Measurements from ENCODE around the gene HDAC3.
A peak's percentile ranks its signal among the peaks of the same experiment; 100 is the strongest.

HDAC3 gene

DNA sequence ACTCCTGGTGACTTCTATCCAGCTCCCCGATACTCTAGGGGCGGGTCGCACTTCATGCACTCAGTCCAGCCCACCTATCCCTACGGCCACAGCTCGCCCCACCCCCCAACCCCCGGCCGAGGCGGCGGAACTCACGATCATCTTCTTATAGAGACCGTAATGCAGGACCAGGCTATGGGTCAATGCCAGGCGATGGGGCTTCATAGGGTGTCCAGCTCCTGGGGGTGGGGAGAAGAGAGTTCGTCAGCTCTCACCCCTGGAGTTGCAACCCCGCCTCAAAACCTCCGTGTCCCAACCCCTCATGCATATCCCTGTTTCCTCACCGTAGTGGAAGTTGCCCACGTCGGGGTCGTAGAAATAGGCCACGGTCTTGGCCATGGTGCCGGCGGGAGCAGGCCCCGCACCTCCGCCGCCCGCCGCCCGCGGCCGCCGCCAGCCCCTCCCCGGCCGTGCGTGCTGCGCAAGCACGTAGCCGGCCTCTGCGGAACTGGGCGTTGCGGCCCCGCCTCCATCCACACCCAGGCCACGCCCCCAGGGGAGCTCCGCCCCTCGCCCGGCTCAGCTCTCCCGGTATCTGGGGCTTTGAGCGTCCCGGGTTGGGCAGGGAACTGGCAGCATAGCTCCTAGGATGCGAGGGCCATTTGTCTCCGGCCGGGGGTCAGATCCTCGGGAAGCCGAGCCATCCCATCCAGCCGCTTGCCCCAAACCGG is at the start of gene HDAC3, which contains the start of gene RELL2:
TSS of gene HDAC3 (minus strand) at position 437 of the 710 bp plus-strand sequence. CDS start at position 378, 59 bp downstream.
TSS of gene RELL2 (plus strand) at position 585 of the 710 bp plus-strand sequence. CDS start 1,229 bp downstream, outside the sequence.
- ATAC-seq (peak; percentile 87), DNase-seq (peak; percentile 98)

DNA sequence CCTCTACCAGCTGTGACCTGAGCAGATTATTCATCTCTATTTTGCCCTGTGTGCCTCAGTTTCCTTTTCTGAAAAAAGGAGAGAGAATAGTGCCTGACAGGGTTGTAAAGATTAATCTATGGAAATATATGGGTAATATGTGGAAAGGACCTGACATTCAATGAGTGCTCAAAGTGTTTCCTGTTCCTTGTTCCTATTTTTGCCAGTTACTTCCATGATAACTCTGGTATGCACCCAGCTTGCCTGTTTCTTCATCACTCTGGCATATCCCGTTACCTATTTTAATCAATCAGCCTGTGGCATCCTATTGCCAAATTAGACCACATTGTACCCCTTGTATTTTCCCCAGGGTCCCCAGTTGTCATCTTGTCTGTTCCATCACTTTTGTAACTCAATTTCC is 48.9 kb upstream of the HDAC3 start:
- ATAC-seq (no peak), DNase-seq (no peak)

- no peak for DNase-seq
- no peak for ATAC-seq
Observed at GRCh38 chr5:141683596-141684141, 47.0 kb upstream of the HDAC3 start.

DNA sequence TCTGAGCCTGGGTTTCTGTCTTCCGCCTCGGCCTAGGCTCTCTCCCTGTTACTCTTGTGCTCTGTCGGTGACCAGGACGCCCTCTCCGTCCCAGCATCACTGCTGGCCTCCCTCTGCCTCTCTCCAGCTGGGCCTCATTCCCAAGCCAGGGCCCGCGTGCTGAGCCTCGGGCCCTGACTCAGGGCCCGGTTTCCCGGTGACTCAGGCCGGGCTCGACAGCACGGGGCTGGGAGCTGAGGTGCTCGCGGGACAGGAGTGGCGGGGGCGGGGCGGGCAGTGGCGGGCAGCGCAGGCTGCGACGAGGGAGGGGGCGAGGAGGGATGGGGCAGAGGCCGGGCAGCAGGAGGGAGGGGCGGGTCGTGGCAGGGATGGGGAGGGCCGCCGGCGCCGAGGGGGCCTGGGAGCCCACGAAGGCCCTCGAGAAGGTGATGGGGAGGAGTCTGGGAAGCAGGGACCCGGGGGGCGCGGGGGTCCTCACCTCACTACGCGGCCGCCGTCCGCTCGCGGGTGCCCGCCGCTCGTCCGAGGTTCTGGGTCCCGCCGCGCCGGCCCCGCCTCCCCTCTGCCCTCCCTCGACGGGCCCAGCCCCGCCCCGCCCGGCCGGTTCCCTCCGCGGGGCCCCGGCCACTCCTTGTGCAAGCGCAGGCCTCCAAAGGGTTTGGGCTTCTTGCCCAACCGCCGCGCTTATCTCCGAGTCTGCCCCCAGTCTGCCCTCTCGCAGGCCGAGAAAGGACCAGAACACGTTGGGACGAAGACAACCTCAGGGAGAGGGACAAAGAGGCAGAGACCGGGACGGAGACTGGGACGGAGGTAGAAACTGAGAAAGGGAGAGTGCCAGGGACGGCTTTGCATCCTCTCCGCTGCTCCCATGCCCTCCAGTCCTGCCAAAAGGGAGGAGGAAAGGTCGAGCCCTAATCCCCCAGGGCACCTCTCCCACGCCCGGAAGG is 45.3 kb upstream of the HDAC3 start, which contains the start of gene ARAP3:
TSS of gene ARAP3 (minus strand) at position 536 of the 947 bp plus-strand sequence. CDS start 1,744 bp downstream, outside the sequence.
- peak; percentile 68 for DNase-seq
- ATAC-seq, result peak; percentile 70

DNA sequence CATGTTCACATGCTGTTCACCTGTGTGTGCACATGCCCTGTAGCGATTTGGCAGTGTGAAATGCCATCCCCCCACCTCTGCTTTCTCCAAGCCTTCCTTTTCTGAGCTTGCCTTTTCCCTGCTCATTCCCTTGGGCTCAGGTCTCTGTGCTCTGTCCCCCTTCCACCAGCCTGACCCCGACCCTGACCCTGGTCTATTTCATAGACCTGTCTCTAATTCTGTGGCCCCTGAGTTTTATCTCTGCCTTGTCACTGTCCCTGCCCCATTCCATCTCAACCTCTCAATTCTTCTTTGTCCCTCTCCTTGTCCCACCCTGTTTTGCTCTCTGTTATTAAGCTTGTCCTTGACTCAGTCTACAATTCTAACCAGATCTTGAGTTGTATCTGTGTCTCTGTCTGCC is 44.6 kb upstream of the HDAC3 start:
- DNase-seq (no peak), ATAC-seq (no peak)

- no peak for DNase-seq
- no peak for ATAC-seq
Observed at GRCh38 chr5:141680751-141681201, 44.1 kb upstream of the HDAC3 start.

GRCh38 chr5:141680178-141680577 is 43.5 kb upstream of the HDAC3 start:
- ATAC-seq (no peak), DNase-seq (no peak)

DNA sequence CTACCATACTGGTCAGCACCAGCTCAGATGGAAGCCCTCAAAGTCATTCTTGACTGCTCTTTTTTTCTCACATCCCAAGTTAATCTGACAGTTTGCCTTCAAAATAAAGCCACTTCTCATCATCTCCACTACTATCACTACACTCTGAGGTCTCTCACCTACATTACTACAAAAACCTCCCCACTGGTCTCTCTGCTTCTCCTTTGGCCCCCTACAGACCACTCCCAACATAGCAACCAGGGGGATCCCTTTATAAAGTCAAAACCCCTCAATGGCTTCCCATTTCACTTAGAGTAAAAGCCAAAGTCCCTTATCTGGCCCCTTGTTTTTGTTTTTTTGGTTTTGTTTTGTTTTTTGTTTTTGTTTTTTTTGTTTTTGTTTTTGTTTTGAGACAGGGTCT is 40.8 kb upstream of the HDAC3 start:
- DNase-seq, result no peak
- no peak for ATAC-seq

DNA sequence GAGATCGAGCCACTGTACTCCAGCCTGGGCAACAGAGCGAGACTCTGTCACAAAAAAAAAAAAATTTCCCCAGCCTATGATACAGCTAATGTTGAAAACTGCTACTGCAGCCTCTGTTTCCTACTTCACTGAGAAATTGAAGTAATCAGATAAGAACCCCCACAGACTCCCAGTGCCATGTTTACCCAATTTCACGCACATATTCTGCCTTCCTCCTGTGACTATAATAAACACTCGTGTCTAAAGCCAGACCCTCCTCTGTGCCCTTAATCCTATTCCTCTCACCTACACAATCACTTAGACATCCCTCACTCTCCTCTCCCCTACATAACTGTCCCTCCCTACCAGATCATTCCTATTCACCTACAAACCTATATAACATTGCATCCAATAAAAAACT is 39.0 kb upstream of the HDAC3 start:
- DNase-seq (no peak), ATAC-seq (no peak)

- no peak for ATAC-seq
- no peak for DNase-seq
Observed at GRCh38 chr5:141674747-141675146, 38.1 kb upstream of the HDAC3 start.

DNA sequence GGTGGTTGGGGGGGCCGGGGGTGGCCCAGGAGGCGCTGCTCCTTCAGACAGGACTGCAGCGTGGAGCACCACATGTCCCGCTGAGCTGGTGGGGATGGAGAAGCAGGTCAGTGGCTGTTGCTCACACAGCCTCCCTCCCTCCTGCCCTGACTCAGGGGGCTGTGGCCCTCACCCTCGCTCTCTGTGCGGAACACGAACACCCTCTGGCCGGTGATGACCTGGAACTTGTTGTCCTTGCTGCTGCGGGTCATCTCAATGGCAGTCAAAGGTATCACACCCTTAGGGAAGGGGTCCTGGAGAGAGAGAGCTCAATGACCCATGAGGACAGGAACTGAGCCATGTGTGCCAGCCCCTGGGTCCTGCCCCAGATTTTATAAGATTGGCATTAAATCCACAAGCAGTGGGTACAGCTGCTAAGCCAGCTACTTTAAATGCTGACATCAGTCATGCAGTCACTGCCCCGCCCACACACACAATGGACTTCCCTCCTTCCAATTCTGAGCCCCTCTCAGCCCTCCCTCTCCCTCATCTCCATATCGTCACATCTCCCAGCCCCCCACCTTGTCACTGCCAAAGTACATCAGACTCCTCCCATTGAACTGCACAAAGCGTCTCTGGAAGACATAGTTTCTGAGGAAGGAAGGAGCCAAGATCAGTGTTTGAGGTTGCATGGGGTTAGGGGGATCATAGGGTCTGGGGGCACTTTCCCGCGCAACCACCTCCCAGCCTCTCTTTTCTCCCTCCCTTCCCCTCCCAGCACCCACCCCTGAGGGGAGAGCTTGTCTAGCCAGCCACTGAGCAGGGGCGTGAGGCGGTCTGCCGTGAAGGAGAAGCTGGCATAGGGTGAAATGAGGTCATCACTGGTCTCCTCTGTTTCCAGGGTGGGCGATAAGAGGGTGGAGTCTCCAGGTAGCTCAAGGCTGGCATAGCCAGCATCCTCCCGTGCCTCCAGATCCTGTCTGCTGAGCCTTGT is 36.5 kb upstream of the HDAC3 start:
- DNase-seq (no peak), ATAC-seq (no peak)

- DNase-seq (no peak), ATAC-seq (no peak)
Observed at GRCh38 chr5:141672071-141672840, 35.6 kb upstream of the HDAC3 start.

DNA sequence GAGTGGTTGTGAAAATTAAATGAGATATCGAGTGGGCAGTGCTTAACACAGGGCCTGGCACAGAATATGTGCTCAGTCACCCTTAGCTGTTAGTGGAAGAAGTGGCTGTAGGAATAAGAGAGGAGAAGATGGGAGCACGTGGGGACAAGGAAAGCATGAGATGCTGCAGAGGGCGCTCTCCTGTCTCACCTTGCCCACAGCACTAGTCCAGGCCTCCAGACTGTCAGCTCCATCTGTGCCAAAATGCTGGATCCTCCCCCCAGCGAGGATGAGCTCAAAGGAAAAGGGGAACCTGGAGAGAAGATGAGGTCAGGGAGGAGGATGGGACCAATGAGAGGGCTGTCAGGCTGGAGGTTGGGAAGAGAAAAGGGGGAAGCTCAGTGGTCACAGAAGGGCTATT is 32.9 kb upstream of the HDAC3 start:
- DNase-seq (no peak), ATAC-seq (no peak)

- DNase-seq (no peak), ATAC-seq (no peak)
Observed at GRCh38 chr5:141668601-141669265, 32.1 kb upstream of the HDAC3 start.

DNA sequence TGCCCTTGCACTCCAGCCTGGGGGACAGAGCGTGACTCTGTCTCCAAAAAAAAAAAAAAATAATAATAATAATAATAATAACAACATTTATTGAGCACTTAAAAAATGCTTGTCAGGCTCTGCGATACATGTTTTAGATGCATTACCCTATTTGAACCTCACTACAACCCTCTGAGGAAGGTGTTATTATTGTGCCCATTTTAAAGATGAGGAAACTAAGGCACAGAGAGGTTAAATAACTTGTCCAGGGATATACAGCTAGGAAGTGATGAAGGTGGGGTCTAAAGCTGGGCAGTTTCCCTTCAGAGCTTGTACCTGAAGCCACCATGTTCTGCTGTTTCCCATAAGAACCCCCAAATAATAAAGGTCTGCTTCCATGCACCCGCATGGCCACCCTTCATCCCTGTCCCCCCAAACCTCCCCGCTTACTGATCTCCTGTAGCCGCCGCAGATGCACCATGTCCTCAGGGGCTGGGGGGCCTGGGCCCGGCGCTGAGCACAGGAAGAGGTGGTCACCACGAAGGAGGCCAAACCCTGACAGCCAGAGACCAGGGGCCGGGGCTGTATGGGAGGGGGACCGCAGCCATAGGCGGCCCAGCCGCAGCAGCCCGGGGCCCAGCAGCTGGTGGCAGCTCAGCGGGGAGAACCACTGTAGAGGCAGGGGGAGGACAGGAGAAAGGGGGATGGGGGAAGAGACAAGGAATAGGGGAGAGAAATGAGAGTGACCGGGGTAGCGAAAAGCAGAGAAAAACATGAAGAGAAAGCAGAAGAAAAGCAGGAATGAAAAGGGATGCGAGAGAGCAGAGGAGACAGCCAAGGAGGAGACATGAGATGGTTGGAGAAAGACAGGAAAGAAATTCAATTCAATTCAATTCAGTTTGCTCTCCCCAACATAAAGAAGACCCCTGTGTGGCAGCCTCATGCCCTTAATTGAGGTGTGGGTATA is 29.6 kb upstream of the HDAC3 start:
- DNase-seq, result no peak
- no peak for ATAC-seq

DNA sequence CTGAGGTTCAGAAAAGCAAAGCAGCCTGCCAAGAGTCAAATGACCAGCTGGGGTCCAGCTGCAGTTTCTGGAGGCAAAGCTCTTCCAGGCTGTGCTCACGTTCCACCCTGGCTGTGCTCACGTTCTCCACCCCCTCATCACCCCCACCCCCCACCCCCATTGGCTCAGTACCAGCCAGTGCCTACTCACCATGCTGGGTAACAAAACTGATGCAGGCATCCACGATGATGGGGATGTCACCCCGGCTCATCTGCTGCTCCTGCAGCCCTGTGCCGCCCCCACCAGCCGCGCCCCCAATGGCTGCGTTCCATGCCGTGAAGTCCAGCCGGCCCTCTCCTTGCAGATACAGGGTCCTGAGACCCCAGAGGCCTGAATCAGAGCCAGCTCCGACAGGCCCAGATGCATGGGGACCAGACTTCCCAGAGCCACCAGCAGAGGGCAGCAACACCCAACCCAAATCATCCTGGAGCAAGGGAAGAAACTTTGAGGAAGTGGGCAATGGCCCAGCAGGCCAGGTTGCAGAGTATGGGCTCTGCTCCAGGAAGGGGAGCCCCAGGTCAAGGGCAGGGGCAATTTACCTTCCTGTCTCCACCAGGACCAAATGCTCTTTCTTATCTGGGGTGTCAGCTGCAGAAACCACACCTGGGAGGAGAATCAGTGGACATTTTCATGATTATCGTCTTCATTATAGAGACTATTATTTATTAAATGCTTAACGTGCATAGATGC is 28.2 kb upstream of the HDAC3 start:
- peak; percentile 84 for ATAC-seq
- DNase-seq, result peak; percentile 79

DNA sequence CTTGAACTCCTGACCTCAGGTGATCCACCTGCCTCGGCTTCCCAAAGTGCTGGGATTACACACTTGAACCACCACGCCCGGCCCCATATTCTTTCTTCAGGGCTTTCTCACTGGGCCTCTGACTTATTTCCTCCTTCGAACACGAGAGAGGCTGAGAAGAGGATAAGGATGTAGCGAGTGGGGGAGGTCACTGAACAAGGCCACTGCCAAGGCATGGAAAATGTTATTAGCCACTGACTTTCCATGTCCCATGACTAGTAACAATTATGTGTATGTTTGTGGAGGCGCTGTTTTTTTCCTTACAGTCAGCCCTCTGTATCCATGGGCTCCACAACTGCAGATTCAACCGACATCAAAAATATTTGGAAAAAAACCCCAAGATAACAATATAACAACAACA is 26.9 kb upstream of the HDAC3 start:
- ATAC-seq, result no peak
- no peak for DNase-seq

DNA sequence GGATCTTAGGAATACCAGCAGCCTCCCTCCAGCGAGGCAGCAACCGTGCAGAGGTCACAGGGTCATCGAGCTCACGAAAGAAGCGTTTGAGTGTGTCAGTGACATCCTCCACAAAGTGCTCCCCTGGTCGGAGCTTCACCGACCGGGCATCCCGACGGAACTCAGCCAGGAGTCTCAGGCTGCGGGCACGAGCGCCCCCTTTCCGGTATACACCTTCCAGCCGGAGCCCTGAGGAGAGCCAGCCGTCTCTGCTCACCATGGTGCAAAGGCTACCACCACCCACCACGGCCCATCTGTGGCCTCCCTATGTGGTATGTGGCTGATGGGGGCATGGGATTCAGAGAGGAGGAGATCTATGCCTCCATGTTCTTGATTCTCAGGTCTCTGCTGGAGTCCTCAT is 25.4 kb upstream of the HDAC3 start:
- no peak for DNase-seq
- ATAC-seq, result no peak
